Right ventricle myocardium superior (tissue), 1 donor: Measurements from ENCODE around the gene TUBGCP6. TPM values are rescaled to one million over a fixed set of nuclear protein-coding genes. Genes with fewer than 3 reads are reported as not detected.
"Not testable (repeated sequence)": the region's sequence is repeated elsewhere in the genome, so short reads cannot be mapped to it uniquely, and the experiment has no call there.

ENCODE experiments used
- ATAC-seq: fragments of 200-7000 bp; cut with Tn5 transposase; one replicate; pipeline ENCODE4 v1.9.1; 2020; ENCODE audit warnings: mild to moderate bottlenecking; ENCODE audit not compliant: poor library complexity
- DNase-seq: peaks from one replicate; pipeline ENCODE4 v3.0.0-alpha.2; 2020
- intact Hi-C: fragments of 100-400 bp; cut with DNase I; formaldehyde crosslinking; loops from one replicate; pipeline ENCODE4 v1.11.2; 2022
- total RNA-seq: library from RNA; stranded (reverse); fragmentation: NEBNext Ultra II Directional; extraction: Animal tissue kit (Norgen Biotek cat#: 25700); gene quantifications from one replicate; pipeline ENCODE4 v1.2.1, GENCODE V29; 2021
- donor health status: DM: no; HTN: yes; CAD: no; lungs with severe emphysema.

The TUBGCP6 gene
- total RNA-seq, 1 donor from 2014 or later = 14.1 TPM

- ATAC-seq = no peak
- no peak for DNase-seq
- intact Hi-C loops = no loop called here
Observed at GRCh38 chr22:50169774-50170341, 75.0 kb downstream of the TUBGCP6 start.

DNA sequence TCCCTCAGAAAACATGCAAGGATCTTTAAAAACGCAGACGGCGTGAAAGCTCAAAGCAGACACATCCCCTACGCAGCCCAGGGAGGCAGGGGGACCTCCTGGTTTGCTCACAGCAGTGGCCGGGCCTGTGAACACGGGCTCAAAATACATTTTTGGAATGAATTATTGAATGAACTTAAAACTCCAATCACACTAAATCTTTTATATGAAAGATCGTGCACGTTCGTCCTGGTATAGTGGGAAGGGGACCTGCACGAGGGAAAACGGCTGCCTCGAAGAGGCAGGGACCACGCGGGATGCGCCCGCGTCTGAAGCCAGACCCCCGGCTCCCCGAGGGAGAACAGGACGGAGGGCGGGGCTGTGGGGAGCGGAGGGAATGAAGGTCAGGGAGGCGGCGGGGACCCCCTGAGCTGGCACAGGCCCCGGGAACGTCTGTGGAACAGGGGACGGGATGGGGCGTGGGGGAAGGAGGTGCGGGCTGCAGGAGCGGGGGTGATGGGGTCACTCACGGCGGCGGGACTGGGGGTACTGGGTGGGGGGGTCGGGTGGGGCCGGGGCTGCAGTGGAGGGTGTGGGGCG lies 75.6 kb downstream of the TUBGCP6 start:
- intact Hi-C loops = no loop called here
- ATAC-seq = no peak
- no peak for DNase-seq

DNA sequence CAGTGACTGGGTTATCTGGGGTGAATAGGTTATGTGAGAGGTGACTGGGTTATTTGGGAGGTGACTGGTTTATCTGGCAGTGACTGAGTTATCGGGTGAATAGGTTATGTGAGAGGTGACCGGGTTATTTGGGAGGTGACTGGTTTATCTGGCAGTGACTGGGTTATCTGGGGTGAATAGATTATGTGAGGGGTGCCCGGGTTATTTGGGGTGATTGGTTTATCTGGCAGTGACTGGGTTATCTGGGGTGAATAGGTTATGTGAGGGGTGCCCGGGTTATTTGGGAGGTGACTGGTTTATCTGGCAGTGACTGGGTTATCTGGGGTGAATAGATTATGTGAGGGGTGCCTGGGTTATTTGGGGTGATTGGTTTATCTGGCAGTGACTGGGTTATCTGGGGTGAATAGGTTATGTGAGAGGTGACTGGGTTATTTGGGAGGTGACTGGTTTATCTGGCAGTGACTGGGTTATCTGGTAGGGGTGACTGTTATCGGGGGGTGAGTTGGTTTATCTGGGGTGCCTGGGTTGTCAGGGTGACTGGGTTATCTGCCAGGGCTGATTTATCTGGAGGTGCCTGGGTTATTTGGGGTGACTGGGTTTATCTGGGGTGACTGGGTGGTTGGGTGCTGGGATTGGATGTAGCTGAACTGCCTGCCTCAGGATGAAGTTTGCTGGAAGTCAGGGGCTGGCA lies 76.2 kb downstream of the TUBGCP6 start:
- intact Hi-C loops, DNase-seq, ATAC-seq: not testable (repeated sequence)

GRCh38 chr22:50167689-50168489 lies 76.9 kb downstream of the TUBGCP6 start:
- no peak for ATAC-seq
- intact Hi-C loops = no loop called here
- DNase-seq = no peak

Other genes starting within 250 kb of the TUBGCP6 start
- gene IL17REL, start 232.3 kb downstream of the TUBGCP6 start, total RNA-seq = not detected
- gene TTLL8, start 186.7 kb downstream of the TUBGCP6 start, total RNA-seq = not detected
- 0.46 TPM for gene MLC1, start 159.6 kb downstream of the TUBGCP6 start, total RNA-seq
- not detected for gene MOV10L1, start 155.0 kb downstream of the TUBGCP6 start, total RNA-seq
- 0.43 TPM for gene PANX2, start 74.3 kb downstream of the TUBGCP6 start, total RNA-seq
- gene TRABD, start 59.1 kb downstream of the TUBGCP6 start, total RNA-seq = 22.0 TPM
- 15.6 TPM for gene SELENOO, start 44.0 kb downstream of the TUBGCP6 start, total RNA-seq
- 12.0 TPM for gene HDAC10, start 6.2 kb upstream of the TUBGCP6 start, total RNA-seq
- 13.2 TPM for gene MAPK12, start 16.7 kb upstream of the TUBGCP6 start, total RNA-seq
- 8.5 TPM for gene MAPK11, start 25.4 kb upstream of the TUBGCP6 start, total RNA-seq
- gene PLXNB2, start 62.6 kb upstream of the TUBGCP6 start, total RNA-seq = 68.3 TPM
- gene DENND6B, start 82.0 kb upstream of the TUBGCP6 start, total RNA-seq = 1.1 TPM
- gene PPP6R2, start 98.3 kb upstream of the TUBGCP6 start, total RNA-seq = 40.4 TPM
- 46.6 TPM for gene SBF1, start 230.0 kb upstream of the TUBGCP6 start, total RNA-seq
- not detected for gene ADM2, start 236.5 kb upstream of the TUBGCP6 start, total RNA-seq
- gene MIOX, start 241.8 kb upstream of the TUBGCP6 start, total RNA-seq = not detected